CD4-positive, alpha-beta T cell (primary cell): Measurements from ENCODE around the gene CNTN6. TPM values are rescaled to one million over a fixed set of nuclear protein-coding genes. Genes with fewer than 3 reads are reported as not detected.

Experiments
- ATAC-seq: fragments of 200-7000 bp; cut with Tn5 transposase; one replicate; pipeline ENCODE4 v1.10.0; 2022; ENCODE audit warnings: mild to moderate bottlenecking; ENCODE audit not compliant: poor library complexity
- CTCF ChIA-PET: fragments of 350-600 bp; sonication (Branson Sonifier 250); formaldehyde crosslinking; loops from one replicate; lab custom pipeline; 2021; ENCODE audit warnings: antibody characterized with exemption, inconsistent platforms; lab: Charles Lee
- POLR2A ChIA-PET: fragments of 350-600 bp; sonication (Branson Sonifier 250); formaldehyde crosslinking; loops from one replicate; lab custom pipeline; 2021; ENCODE audit warnings: antibody characterized with exemption, inconsistent platforms; lab: Charles Lee
- DNase-seq, 14 experiments: peaks; one replicate each; pipeline ENCODE4 v3.0.0-alpha.2; 2013 to 2020; ENCODE audit warnings: mixed read lengths in 2 of 14
- H3K27ac ChIP-seq, 2 donors: one replicate each; pipeline versions ENCODE4 v1.5.1 to v1.7.0; 2013; ENCODE audit warnings: low read length in 2 of 2, low read depth in 1 of 2, mild to moderate bottlenecking in 1 of 2
- H3K27me3 ChIP-seq, 2 experiments: 1 replicate in 1 of 2; 2 replicates in 1 of 2; pipeline versions ENCODE4 v1.6.1 to v1.7.0; 2013; ENCODE audit warnings: low read length in 2 of 2, control low read depth in 1 of 2, mild to moderate bottlenecking in 1 of 2, moderate library complexity in 1 of 2; ENCODE audit not compliant: insufficient read depth in 2 of 2, control insufficient read depth in 1 of 2
- H3K36me3 ChIP-seq: one replicate; pipeline ENCODE4 v1.6.1; 2013; ENCODE audit warnings: low read length, control low read depth; ENCODE audit not compliant: insufficient read depth
- H3K4me1 ChIP-seq: one replicate; pipeline ENCODE4 v1.6.1; 2013; ENCODE audit warnings: low read length, control low read depth; ENCODE audit not compliant: insufficient read depth
- H3K4me3 ChIP-seq: one replicate; pipeline ENCODE4 v1.5.1; 2013; ENCODE audit warnings: mild to moderate bottlenecking, low read length, moderate library complexity
- H3K9me3 ChIP-seq, 2 experiments: 1 replicate in 1 of 2; 2 replicates in 1 of 2; pipeline versions ENCODE4 v1.6.1 to v1.7.0; 2013; ENCODE audit warnings: low read length in 2 of 2, mild to moderate bottlenecking in 2 of 2, control low read depth in 1 of 2, moderate library complexity in 1 of 2; ENCODE audit not compliant: control insufficient read depth in 1 of 2, insufficient read depth in 1 of 2
- H3K27ac Mint-ChIP-seq: one replicate; pipeline ENCODE4 v1.8.0; 2020; ENCODE audit warnings: mixed read lengths
- H3K27me3 Mint-ChIP-seq: one replicate; pipeline ENCODE4 v1.8.0; 2021; ENCODE audit warnings: mixed read lengths
- H3K36me3 Mint-ChIP-seq: one replicate; pipeline ENCODE4 v1.8.0; 2021; ENCODE audit warnings: low read depth, mixed read lengths
- H3K4me1 Mint-ChIP-seq: one replicate; pipeline ENCODE4 v1.8.0; 2021; ENCODE audit warnings: low read depth, mixed read lengths
- H3K4me3 Mint-ChIP-seq: one replicate; pipeline ENCODE4 v1.8.0; 2020; ENCODE audit warnings: mild to moderate bottlenecking, mixed read lengths
- H3K9me3 Mint-ChIP-seq: one replicate; pipeline ENCODE4 v1.8.0; 2020; ENCODE audit warnings: mixed read lengths
- CTCF ChIP-seq: fragments of 200-600 bp; IDR thresholded peaks from one replicate; pipeline ENCODE4 v1.8.0; 2022; ENCODE audit warnings: antibody characterized with exemption, mild to moderate bottlenecking
- intact Hi-C, 2 experiments: fragments of 100-400 bp; cut with DNase I in 1 of 2; cut with micrococcal nuclease in 1 of 2; formaldehyde crosslinking; loops; one replicate each; pipeline versions ENCODE4 v1.15.1 to v1.9.0; 2023 to 2025; cut with DNase I, micrococcal nuclease
- total RNA-seq, 174 experiments: library from RNA in 2 of 174; stranded (reverse) in 2 of 174; gene quantifications; one replicate each; pipeline ENCODE4 v1.2.3 and lab custom pipeline; 2021 to 2026

Gene CNTN6
- total RNA-seq, 2 experiments from 2014 or later: not detected

GRCh38 chr3:1147819-1148218 lies 55.0 kb downstream of the CNTN6 start:
- ATAC-seq: no peak
- H3K4me1 ChIP-seq: no peaks in the 10 kb centered on the region
- intact Hi-C loops: no loop called here
- H3K9me3 Mint-ChIP-seq: peaks cover 4% of the 10 kb centered on the region
- no peak for DNase-seq
- H3K27me3 Mint-ChIP-seq: no peaks in the 10 kb centered on the region
- H3K9me3 ChIP-seq: no peaks in the 10 kb centered on the region
- no peaks in the 10 kb centered on the region for H3K27me3 ChIP-seq
- H3K4me1 Mint-ChIP-seq: no peaks in the 10 kb centered on the region
- no peak overlapping the region for H3K27ac ChIP-seq
- H3K4me3 ChIP-seq: no peak overlapping the region
- H3K36me3 ChIP-seq: no peaks in the 10 kb centered on the region
- POLR2A ChIA-PET: no interaction called here
- TF ChIP-seq CTCF: no peak
- no peak overlapping the region for H3K27ac Mint-ChIP-seq
- CTCF ChIA-PET: interaction anchor here (0.9 kb wide), 1 partner anchor 13 kb away, joined by 4 read pairs; no protein-coding TSS in a partner anchor
- no peaks in the 10 kb centered on the region for H3K36me3 Mint-ChIP-seq
- no peak overlapping the region for H3K4me3 Mint-ChIP-seq

GRCh38 chr3:1164101-1164500 lies 71.3 kb downstream of the CNTN6 start:
- no peak overlapping the region for H3K27ac Mint-ChIP-seq
- ChIA-PET CTCF (no interaction called here), POLR2A (no interaction called here)
- intact Hi-C loops: no loop called here
- H3K27me3 ChIP-seq: no peaks in the 10 kb centered on the region
- DNase-seq: no peak
- H3K27ac ChIP-seq: no peak overlapping the region
- no peaks in the 10 kb centered on the region for H3K36me3 ChIP-seq
- no peak overlapping the region for H3K4me3 Mint-ChIP-seq
- peaks cover 7% of the 10 kb centered on the region for H3K9me3 Mint-ChIP-seq
- no peaks in the 10 kb centered on the region for H3K36me3 Mint-ChIP-seq
- TF ChIP-seq CTCF: no peak
- ATAC-seq: no peak
- H3K4me1 Mint-ChIP-seq: no peaks in the 10 kb centered on the region
- H3K9me3 ChIP-seq: no peaks in the 10 kb centered on the region
- H3K4me3 ChIP-seq: no peak overlapping the region
- no peaks in the 10 kb centered on the region for H3K27me3 Mint-ChIP-seq
- H3K4me1 ChIP-seq: no peaks in the 10 kb centered on the region

GRCh38 chr3:1171320-1171719 lies 78.5 kb downstream of the CNTN6 start:
- Histone ChIP-seq H3K27me3 (no peaks in the 10 kb centered on the region), H3K27ac (no peak overlapping the region), H3K4me3 (no peak overlapping the region), H3K36me3 (no peaks in the 10 kb centered on the region), H3K4me1 (no peaks in the 10 kb centered on the region), H3K9me3 (peaks cover 0 to 5% of the 10 kb centered on the region in 2 experiments)
- intact Hi-C loops: loop anchor here in 1 of 2 experiments (10.0 kb wide), 1 partner anchor 613 kb away; no protein-coding TSS in a partner anchor
- Mint-ChIP-seq H3K9me3 (peaks cover 10% of the 10 kb centered on the region), H3K27me3 (no peaks in the 10 kb centered on the region), H3K36me3 (no peaks in the 10 kb centered on the region), H3K4me3 (no peak overlapping the region), H3K27ac (no peak overlapping the region), H3K4me1 (no peaks in the 10 kb centered on the region)
- ChIA-PET CTCF (no interaction called here), POLR2A (no interaction called here)
- TF ChIP-seq CTCF: no peak
- DNase-seq: no peak
- ATAC-seq: no peak
